HS-5 (cell line): ENCODE measurements around the gene TACR2.

Experiments
- DNase-seq: peaks from one replicate; pipeline ENCODE4 v3.0.0-alpha.2; 2012; ENCODE audit warnings: low read depth

The TACR2 gene

DNA sequence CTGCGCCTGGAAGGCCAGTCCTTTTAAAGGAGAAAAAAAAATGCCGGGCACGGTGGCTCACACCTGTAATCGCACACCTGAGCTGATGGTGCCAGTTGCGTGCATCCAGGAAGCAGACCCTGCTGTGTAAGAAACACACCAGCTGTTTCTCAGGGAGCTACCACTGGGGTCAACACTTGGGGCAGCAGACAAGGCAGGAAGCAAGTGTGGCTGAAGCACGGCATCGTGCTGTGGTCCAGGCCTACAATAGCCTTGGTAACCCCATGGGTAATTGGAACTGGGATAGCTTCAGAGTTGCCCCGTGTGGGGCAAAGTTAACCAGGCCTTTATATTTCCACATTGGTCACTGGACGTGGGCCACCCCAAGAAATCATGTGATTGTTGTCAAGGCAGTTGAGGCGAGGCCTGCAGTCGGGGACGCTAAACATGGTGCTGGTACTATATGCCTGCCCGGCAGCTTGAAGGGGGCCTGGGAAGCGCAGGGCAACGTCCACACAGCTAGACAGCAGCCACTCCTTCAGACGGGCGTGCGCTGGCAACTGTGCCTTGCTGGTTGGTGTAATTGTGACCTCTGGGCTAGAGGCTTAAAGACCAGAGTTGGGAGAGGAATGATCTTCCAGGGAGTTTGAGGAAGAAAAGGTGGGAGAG lies 2.5 kb upstream of the TACR2 start:
- no peak for DNase-seq

DNA sequence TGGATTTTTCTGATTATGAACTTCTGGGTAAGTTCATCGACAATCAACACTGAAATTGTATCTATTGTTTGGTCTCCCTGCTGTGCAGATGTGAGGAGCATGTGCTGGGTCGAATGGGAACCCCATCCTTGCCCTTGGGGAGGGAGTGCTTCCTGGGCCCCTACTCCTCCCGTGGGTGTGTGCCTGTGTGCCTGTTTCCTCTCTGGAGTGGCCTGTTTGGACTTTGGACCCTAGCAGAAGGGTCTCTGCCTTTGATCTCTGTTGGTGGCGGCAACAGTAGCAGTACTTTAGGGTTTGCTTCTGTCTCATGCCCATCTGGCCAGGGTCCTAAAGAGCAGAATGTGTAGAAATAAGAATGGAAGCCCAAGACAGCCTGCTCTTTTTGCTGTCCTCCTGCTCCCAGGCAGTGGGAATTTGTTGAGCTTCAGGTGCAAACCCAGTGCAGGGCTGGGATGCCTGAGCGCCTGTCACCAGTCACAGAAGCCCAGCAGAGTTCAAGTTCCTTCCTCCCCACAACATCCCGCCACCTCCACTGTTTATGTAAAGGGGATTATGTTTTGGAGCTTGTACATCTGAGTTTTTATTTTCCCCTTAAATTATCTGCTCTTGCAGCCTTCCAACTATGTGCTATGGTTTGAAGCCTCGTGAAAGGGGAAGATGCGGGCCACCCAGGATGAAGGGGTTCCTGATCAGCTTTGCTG lies 1.5 kb upstream of the TACR2 start:
- DNase-seq, result no peak

DNA sequence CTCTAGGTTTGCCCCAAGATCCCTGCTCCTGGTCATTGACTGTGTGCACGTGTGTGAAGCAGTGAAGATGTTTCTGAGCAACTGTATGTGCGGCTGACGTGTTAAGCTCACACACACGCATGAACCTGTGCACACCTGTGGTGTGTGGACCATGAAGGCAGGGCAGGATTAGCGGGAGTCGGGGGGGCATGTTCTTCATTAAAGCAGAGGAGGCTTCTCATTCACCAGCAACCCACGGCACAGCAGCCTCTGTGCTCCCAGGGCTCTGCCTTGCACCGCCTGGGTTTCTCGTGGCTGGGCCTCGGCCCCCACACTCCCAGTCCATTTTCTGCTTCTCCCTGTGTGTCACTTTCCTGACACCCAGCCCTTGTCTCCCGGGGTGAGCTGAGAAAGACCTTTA lies 824 bp upstream of the TACR2 start:
- DNase-seq, result no peak

DNA sequence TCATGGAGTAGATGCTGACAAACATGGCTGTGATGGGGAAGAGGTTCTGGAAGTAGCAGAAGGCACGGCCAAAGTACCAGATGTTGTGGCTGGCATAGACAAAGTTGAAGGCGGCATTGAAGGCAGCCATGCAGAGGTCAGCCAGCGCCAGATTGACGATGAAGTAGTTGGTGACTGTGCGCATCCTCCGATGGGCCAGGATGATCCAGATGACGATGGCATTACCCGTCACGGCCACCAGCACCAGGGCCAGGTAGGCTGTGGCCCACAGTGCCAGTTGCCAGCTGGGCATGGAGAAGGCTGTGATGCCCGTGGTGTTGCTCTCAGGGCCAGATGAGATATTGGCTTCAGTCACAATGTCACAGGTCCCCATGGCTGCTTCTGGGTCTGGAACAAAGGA lies 767 bp downstream of the TACR2 start:
- no peak for DNase-seq

DNA sequence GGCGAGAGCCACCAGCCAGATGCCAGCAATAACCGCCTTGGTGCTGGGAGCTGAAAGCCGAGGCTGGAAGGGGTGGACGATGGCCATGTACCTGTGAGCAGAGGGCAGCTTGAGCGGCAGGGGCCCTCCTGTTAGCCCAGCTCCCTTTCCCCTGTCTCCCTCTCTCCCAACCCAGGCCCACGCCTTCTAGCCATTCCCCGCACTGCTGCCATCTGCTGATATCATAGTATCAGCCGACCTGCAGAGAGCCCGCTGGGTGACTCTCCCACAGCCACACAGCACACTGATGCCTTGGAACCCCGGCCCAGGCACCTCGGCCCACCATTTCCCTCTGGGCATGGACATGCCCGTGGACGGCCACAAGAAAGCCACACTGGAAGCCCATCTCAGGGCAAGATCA lies 1.7 kb downstream of the TACR2 start:
- no peak for DNase-seq

DNA sequence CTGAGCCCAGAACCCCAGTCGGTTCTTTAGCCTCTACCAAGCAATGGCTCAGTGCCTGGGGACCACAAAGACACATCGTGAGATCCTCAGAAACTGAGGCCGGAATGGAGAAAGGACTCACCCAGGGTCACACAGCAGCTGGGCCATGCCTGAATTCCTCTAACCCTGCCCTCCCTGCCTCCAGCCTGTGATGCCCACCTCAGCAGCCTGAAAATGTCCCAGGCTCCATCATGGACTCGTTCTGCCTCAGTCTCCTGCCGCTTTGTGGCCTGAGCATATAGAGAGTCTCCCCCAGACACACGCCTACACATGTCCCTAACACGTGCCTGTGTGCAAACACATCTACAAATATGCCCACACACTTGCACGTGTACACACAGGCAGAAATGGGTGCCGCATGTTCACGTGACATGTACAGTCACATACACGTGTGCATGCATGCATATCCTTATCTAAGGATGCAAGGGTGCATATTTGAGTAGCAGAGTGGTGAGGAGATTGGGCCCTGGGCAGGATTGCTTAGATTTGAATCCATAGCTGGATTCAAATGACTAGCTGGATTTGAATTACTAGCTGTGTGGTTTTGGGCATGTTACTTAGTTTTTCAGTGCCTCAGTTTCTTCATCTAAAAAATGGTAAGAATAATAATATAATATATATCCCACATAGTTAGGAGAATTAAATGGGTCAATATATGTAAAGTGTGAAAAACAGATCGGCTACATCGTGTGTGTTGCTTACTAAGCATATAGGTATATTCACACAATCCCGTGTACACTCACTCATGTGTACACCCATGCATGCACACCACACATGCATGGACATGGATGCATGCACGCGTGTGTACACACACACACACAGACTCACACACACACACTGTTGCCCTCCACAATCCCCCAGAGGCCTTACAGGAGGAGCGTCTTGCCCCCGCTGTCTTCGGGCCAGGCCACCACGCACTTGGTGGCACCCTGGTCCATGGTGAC lies 2.4 kb downstream of the TACR2 start:
- no peak for DNase-seq

DNA sequence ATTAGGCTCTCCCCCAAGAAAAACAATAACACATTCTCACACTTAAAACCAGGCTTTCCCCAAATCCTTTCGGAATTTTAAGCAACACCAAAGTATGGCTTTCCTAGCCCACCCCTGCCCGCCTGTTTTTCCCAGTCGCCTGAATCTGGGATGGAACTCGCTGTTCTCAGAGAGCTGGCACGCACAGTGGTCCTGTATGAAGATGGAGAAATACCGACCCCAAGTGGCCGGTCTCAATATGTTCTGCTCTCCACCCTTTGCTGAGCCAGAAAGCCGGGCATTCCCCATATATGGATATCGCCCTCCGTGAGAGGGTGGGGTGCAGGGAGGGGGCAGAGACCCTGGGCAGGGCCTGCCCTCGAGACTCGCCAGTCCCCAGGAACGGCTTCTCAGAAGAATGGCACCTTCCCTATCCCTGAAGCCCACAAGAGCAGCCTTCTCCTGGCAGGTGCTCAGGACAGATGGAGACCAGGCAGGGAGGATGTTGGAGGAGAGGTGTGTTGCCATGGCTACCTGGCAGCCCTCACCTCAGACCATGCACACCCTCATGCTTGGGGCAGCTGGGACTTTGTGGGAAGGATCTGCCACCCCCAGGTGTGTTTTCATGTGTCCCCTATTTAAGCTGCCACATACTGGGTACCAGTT lies 3.4 kb downstream of the TACR2 start:
- no peak for DNase-seq

DNA sequence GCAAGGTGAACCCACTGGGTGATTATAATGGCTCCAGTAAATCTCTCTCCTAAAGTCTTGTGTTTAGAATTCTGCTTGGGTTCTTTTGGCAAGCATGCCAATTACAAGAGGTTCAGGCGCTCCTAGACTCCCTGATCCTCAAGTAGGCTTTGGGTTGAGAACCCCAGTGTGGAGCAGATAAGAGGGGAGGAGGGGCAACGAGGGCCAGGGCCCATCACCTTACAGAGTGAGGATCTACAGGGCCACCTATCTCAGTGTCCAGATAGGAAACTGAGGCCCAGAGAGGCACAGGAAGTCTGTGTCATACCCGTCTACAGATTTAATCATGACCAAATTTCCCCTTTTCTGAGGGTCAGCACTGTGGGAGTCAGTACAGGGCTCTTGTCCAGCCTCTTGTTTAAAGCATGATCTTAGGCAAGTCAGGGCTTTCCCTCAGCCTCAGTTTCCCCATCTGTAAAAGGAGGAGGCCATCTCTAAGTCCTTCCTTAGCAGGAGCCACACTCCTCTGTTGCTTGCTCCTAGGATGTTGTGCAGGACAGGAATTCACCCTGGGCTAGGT lies 4.4 kb downstream of the TACR2 start:
- no peak for DNase-seq

DNA sequence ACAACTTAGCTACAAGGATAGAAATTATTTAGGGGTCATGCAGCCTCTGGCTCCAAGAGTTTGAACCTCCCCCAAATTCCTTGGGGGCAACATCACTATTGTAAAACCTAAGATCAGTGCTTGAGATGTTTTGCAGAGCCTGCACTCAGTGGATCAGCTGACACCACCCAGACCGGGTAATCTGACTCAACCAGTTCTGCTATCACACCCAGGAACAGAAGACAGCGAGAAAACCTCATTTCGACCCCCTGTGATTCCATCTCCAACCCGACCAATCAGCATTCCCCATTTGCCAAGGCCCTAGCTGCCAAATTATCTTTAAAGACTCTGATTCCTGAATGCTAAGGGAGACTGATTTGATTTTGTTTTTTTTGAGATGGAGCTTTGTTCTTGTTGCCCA lies 5.2 kb downstream of the TACR2 start:
- DNase-seq, result no peak

DNA sequence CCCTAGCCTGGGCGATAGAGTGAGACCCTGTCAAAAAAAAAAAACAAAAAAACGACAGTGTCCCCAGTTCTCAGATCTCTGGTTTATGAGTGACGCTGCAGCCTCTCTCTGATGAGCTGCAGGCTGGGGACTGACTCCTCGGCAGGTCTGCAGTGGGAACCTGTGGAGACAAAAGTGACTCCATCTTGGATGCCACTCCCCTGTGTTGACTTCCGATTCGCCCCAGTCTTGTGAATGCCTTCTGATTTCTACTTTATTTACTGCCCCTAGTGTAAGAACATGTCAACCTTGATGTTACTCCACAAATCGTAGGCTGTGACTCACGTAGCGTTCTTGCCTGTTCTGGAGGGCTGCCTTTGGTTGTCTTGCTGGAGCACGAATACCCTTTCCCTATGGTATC lies 6.2 kb downstream of the TACR2 start:
- DNase-seq, result no peak

DNA sequence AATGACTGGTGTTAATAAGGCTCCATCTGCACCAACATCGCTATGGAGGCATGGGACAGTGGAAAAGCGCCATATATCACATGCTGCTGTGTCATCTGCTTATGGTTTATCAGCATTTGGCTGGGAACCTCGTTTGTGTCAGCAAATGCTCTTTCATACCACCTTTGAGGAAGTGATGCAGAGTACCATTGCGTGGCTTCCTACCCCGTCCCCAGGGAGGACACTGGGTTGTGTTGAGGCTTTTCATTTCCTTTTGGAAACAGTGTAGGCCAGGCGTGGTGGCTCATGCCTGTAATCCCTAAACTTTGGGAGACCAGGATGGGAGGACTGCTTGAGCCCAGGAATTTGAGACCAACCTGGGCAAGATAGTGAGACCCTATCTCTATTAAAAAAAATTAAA lies 6.8 kb downstream of the TACR2 start:
- DNase-seq, result no peak

DNA sequence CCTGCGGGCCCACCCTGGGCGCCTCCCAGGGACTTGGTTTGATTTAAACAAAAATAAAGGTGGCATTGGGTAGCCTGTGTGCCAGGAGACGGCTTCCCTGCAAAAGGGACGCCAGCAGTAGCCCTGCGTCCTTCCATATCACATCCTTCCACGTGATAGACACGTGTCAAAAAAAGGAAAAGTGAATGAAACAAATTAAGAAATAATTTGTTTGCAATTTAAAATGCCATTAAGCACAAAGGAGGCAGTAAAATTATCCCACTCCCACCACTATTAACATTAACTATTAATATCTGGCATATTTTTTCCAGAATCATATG lies 7.6 kb downstream of the TACR2 start:
- DNase-seq, result no peak

DNA sequence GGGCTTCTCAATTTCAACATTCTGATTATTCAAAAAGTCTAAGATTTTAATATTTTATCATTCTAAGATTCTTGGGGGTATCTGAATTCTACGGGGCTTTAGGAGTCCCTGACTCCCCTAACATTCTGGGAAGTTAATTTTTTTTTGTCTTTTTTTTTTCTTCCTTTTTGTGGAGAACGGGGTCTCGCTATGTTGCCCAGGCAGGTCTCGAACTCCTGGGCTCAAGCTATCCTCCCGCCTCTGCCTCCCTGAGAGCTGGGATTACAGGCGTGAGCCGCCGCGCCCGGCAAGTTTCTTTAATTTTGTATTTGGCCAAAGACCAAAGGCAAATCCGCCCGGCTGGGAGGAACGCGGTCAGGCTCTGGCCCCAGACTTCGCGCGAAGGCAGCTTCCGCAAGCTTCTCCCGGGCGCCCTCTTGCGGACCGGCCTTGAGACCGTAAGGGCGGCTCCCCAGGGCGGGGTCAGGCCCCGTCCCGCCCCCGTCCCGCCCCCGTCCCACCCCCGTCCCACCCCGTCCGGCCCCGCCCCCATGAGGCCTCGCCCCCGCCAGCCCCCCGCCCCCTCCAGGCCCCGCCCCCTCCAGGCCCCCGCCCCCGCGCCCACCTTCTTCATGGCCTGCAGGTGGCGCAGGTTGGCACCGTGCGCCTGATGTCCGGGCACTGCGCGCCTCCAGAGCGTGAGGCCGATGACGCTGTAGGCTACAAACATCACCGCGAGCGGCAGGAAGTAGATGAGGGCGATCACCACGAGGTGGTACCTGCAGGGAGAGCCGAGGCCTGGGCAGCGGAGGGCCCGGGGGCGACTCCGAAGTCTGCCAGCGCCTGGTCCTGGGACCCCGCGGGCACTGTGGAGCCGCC lies 8.2 kb downstream of the TACR2 start:
- DNase-seq, result peak; percentile 73

DNA sequence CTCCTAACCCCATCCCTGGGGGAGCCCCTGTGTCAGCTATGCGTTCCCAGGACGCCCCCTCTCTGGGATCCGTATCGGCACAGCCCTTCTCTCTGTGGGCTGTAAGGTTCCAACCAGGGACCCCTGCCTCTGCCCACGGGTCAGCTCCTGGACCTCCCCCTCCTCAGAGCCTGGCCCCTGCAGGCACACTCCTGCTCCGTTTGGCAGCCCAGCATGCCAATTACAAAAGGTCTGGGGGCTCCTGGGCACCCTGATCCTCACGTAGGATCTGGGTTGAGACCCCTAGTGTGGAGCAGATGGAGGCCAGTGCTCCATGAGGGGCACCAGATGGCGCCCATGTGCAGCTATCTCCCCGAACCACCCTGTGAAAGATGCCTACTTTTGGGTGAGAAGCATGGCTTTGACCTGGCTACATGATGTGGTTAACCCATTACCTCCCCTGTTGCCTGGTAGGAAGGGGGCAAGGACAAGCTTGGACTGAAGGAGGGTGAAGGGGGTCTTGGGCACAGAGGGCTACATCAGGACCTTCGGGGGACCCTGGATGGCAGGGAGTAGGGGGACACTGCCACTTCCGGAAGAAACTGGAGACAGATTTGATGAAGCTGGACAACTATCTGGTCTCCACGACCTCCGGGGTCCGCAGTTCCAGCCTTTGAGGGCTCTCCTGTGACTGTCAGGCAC lies 9.0 kb downstream of the TACR2 start:
- DNase-seq, result no peak

DNA sequence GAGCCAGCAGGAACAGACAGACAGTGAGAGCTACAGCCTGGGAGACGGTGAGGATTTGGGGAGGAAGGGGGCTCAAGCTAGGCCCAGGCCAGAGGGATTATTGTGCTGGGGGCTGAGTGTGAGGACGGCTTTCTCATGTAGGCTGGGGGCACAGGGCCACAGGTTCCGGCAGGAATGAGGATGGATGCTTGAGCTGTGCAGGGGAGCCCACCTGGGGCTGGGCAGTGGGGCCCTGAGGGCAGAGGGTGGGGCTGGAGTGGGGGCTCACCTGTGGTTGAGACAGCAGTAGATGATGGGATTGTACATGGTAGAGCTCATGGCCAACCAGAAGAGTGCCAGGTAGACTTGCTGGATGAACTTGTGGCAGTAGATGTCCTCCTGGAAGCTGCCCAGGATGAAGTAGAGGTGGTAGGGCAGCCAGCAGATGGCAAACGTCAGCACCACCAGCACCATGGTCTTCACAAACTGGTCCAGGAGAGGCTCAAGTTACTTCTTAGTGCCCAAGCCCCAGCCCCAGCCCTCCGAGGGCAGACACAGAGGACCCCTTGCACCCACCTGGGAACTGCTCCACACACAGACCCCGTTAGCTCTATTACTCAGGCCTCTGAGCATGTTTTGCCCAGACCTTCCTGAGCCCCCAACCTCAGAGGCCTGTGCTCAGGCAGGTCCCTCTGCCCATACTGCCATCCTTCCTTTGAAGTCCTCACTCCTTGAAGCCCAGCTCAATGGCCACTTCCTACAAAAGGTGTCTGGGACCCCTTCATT lies 9.7 kb downstream of the TACR2 start:
- no peak for DNase-seq

DNA sequence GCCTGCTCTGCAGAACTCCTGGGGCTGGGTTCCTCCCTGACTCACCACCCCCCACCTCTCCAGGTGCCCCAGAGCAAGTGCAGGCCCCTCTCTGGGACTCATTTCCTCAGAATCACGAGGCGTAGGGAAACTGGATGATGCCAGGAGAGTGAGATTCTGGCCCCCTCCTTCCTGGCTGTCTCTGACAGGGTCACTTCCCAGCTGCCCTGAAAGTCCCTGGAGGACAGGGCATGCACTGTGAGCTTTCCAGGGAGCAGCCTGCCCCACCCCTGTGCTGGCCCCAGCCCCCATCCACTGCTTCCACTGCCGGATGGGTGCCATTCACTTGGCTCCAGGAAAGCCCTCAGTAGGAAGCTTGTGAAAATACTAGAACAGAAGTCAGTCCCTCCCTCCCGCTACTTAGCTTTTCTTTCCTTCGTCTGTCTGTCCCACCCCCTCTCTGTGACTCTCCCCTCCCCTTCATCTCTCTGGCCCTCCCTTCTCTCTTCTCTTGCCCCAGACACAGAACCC lies 10.4 kb downstream of the TACR2 start:
- DNase-seq, result no peak

DNA sequence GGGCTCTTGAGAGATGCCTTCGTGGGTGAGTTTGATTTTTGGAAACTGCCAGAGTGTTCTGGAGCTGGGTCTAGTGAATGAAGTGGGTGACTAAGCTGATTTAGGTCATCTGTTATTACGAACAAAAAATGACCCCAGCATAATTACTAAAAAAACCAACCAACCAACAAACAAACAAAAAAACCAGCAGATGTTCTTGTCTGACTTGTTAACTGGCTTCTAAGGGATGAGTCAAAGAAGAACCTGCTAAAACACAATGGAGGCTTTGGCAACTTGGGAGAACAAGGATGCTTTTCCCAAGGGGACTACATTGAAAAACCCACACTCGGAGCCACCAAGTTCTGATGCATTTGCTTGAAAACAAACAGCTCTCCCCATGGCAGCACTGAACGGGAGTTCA lies 11.5 kb downstream of the TACR2 start:
- DNase-seq, result no peak

DNA sequence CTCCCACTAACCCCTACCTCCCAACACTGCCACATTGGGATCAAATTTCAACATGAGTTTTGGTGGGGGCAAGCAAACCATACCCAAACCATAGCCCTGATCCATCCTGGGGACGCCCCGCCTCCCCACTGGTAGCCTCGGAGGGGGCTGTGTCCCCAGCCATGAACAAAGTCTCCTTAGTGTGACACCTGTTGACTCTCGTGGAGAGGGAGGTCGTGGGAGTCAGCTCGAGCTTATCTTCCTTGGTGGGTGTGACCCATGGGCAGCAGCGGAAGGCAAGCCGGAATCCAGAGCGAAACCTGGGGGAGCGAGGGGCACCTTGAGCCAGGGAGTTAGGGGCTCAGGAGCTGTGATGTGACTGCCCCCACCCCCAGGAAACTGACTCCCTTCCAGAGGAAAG lies 11.9 kb downstream of the TACR2 start:
- DNase-seq, result no peak

DNA sequence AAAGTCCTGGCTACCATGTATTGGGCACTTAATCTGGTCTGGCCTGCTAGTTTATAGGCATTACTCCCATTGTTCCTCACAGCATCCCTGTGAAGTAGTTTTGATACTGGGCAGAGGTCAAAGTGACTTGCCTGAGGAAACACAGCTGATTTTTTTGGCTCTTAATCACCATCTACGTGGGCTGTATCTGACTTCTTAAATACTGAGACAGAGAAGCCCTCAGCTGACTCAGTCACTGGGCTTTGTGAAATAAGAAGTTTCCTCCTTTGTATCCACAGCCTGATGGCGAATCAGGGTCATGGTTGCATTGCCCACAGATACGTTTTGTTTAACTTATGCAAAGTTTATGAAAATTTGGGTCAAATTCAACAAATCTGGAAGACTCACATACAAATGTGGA lies 13.2 kb downstream of the TACR2 start:
- no peak for DNase-seq

DNA sequence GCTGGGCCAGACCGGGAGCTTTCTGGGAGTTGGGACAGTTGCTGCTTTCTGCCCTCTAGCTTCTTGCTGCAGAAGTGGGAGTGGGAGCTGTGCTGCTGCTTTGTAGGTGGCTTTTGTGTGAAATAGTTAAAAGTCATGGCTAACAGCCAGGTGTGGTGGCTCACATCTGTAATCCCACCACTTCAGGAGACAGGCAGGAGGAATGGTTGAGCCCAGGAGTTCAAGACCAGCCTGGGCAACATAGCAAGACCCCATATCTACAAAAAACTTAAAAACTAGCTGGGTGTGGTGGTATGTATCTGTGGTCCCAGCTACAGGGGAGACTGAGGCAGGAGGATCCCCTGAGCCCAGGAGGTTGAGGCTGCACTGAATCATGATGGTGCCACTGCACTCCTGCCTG lies 13.7 kb downstream of the TACR2 start:
- DNase-seq, result no peak
